GM12892 (cell line): Measurements from ENCODE around the gene VGLL1.
A peak's percentile ranks its signal among the peaks of the same experiment; 100 is the strongest.

Experiments used
- DNase-seq: peaks from one replicate; pipeline ENCODE4 v3.0.0; 2011; ENCODE audit not compliant: insufficient read length
- FAIRE-seq: peaks from 2 replicates; lab custom pipeline; 2011; peaks lifted over from hg19 to GRCh38; lab: Jason Lieb, UNC
- POLR2A ChIP-seq: IDR thresholded peaks from 2 replicates; pipeline ENCODE4 v1.6.1; 2011; ENCODE audit warnings: low read depth, low read length, control low read depth
- POLR2AphosphoS5 ChIP-seq: IDR thresholded peaks from 2 replicates; pipeline ENCODE4 v1.6.1; 2011; ENCODE audit warnings: low read depth, low read length, control low read depth
- TAF1 ChIP-seq: IDR thresholded peaks from 2 replicates; pipeline ENCODE4 v1.6.1; 2011; ENCODE audit warnings: low read depth, mild to moderate bottlenecking, control low read depth, low read length, borderline replicate concordance

Gene VGLL1

DNA sequence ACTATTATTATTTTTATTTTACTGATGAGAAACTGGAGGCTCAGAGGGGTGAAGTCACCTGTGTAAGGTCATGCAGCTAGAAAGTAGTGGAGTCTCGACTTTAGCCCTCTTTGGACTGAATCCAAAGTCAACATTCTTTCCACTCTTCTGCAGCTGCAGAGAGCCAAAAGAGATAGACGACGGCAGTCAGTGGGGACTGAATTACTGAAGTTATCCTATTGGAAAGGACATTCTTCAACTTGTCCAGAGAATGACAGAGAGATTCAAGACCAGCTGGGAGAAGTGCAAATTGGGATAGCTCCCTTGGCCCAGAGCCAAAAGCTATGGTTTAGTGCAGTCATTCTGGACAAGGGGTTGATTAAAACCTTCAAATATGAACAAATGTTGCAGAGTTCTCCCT, 42.5 kb downstream of the VGLL1 start:
- FAIRE-seq (no peak), DNase-seq (no peak)
- TF ChIP-seq TAF1 (no peak), POLR2AphosphoS5 (no peak), POLR2A (no peak)

DNA sequence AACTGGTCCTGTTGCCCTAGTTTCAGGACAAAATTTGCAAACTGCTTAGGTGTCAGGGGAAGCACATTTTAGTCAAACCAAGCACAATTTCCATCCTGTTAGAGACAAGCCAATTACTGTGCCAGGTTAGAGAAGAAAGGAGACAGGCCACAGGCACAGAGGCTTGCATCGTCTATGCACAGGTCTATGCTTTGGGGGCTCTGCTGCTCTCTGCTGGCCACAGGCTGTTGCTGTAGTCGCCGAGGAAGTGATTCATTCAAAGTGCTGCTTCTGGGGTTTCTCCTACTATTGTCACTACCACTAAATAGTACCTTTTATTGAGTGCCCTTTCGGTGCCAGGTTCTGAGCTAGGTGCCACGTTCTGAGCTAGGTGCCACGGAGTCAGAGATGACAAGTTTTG, 45.5 kb downstream of the VGLL1 start:
- TF ChIP-seq TAF1 (no peak), POLR2A (no peak), POLR2AphosphoS5 (no peak)
- peak; percentile 84 for FAIRE-seq
- no peak for DNase-seq

DNA sequence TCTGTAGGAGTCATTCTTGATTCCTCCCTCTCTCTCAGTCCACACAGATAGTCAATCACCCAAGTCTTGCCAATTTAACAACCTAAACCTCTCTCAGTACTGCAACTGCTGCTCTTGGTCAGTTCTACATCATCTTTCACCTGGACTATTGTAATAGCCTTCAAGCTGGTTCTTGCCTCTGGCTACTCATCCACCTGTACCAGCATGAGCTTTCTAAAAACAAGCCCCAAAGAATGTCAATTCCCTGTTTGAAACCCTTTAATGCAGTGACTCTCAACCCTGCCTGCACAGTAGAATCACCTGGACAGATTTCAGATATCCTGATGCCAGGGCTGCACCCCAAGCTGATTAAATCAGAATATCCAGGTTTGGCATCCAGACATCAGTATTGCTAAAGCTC, 48.3 kb downstream of the VGLL1 start:
- DNase-seq (no peak), FAIRE-seq (no peak)
- TF ChIP-seq TAF1: no peak
- TF ChIP-seq POLR2AphosphoS5: no peak
- no peak for TF ChIP-seq POLR2A

DNA sequence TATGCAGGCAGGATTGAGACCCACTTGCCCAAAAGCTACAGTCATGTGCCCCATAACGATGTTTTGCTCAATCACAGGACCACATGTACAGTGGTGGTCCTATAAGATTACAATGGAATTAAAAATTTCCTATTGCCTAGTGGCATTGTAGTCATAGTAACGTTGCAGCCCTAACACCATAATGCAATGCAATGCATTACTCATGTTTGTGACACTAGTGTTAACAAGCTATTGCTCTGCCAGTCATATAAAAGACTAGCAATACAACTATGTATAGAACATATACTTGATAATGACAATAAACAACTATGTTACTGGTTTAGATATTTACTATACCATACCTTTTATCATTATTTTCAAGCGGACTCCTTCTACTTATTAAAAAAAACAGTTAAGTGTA, 50.6 kb downstream of the VGLL1 start:
- FAIRE-seq (peak; percentile 42), DNase-seq (no peak)
- no peak for TF ChIP-seq POLR2AphosphoS5
- TF ChIP-seq POLR2A: no peak
- TF ChIP-seq TAF1: no peak

DNA sequence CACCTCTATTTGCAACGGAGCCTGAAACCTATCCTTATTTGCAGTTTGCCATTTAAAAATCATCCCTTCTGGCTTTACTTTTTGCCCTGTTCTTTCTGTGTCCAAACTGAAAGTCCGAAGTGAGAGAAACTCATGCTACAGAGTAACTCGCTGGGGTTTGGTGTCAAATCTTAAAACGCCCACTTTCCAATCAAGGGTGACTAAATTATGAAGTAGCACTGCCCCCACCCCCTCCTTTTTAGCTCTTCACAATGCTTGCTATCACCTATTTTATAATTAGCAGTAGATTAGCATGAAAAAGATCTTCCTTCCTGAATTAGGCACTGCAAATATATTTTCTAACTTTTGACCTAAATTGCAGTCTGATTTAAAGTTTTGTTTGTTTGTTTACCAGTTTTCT, 52.5 kb downstream of the VGLL1 start:
- DNase-seq (no peak), FAIRE-seq (peak; percentile 68)
- TF ChIP-seq POLR2AphosphoS5 (no peak), POLR2A (no peak), TAF1 (no peak)

DNA sequence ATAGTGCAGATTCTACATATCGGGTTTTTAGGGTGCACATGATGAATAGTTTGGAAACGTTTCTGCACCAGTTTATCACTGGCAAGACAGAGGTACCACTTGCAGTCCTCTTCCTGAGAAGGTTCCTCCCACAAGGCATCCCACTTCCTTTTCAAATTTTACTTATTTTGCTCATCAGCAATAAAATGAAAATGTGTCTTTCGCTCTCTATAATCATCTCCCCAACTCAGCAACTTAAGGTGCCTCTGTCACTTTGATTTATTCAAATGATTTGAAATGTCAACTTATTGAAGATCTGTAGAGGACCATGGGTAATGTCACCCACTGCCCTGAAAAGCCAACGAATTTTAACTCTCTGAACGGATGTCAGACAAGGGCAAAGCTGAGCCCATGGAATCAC, 53.2 kb downstream of the VGLL1 start:
- TF ChIP-seq POLR2AphosphoS5 (no peak), TAF1 (no peak), POLR2A (no peak)
- DNase-seq: no peak
- FAIRE-seq: peak; percentile 9

DNA sequence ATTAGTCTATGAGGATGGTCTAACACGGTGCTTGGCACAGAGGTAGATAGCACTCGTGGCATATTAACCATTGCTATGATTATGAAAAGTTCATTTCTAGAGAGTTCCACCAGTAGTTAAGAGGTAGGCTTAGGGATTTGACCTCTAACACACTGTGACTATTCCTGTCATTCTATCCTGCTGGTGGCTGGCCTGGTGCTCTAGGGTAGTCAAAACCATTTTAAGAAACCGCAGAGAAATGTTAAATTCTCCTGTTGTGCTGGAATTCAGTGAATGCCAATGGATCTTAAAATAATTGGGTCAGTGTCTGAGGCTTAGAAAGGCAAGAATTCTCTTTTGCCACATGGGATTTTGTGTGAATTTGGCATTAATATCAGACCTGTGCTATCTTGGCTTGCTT, 53.9 kb downstream of the VGLL1 start:
- no peak for TF ChIP-seq POLR2A
- TF ChIP-seq TAF1: no peak
- TF ChIP-seq POLR2AphosphoS5: no peak
- DNase-seq: no peak
- FAIRE-seq: no peak

DNA sequence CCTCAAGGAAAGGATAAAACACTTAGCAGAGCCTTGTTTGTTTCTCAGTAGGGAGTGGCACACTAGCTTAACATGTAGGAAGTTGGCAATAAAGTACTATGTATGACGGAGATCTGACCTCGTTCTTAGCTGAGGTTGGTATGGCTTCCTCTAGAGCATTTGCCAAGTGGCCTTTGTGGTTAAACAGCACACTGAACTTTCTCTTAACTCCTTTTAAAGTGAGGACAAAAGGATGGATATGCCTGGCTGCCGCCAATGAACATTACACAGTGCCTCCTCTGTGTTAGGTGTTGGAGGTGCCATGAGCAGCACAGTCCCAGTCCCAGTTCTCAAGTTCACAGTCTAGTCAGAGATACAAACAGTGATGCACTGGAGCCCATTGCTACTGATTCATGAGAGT, 54.4 kb downstream of the VGLL1 start:
- FAIRE-seq: no peak
- no peak for TF ChIP-seq POLR2AphosphoS5
- no peak for TF ChIP-seq POLR2A
- no peak for TF ChIP-seq TAF1
- DNase-seq: no peak

DNA sequence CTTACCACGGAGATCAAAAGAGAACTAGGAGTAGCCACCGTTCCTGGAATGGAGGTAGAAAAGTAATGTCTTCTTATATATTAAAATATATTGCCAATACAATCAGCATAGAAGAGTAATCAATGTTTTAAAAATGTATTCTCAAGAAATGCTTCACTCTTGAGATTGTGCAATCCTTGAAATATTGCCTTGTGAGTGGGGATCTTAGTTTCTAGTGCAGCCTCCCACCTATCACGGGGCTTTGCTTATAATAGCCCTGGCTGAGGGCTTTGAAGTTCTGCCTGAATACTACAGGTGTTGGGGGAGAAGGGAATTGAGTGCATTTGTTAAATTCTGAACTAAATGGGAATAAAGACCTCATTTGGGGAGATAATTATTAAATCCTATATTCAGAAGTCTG, 55.5 kb downstream of the VGLL1 start:
- peak; percentile 54 for FAIRE-seq
- no peak for TF ChIP-seq POLR2A
- no peak for TF ChIP-seq POLR2AphosphoS5
- no peak for TF ChIP-seq TAF1
- DNase-seq: no peak

DNA sequence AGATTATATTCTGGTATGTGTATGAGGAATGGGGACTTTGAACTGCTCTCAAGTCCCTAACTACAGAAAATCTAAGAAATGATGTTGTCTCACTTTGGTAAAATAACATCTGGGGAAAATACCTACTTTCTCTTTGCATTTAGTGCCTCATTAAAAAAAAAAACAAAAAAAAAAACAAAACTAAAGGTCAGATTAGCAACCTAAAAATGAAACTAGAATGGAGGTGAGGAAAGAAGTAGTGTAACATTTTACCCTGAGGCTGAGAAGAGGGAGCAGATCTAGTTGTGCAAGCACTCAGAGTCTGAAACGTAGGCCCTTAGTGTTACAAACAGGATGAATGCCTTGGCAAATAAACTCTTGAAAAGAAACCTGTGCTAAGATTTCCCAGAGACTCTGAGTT, 56.0 kb downstream of the VGLL1 start:
- TF ChIP-seq TAF1 (no peak), POLR2A (no peak), POLR2AphosphoS5 (no peak)
- FAIRE-seq (no peak), DNase-seq (no peak)

DNA sequence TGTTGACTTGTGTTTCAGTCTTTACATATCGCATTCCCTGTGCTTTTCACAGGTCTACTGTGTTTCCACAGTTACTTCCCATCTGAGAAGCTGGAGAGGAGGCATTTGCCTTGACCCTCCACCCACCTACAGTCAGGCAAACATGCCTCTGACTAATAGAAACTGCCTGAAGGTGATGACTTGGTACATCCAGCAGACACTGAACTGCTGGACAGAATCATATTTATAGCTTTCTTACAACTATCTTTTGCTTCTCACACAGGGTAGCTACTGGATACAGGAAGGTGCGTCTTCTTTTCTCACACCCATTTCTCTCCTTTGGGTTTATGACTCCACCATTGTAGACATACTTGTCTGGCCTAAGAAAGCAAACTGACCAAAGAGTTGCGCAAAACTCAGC, 58.0 kb downstream of the VGLL1 start:
- TF ChIP-seq TAF1 (no peak), POLR2A (no peak), POLR2AphosphoS5 (no peak)
- FAIRE-seq (no peak), DNase-seq (no peak)

DNA sequence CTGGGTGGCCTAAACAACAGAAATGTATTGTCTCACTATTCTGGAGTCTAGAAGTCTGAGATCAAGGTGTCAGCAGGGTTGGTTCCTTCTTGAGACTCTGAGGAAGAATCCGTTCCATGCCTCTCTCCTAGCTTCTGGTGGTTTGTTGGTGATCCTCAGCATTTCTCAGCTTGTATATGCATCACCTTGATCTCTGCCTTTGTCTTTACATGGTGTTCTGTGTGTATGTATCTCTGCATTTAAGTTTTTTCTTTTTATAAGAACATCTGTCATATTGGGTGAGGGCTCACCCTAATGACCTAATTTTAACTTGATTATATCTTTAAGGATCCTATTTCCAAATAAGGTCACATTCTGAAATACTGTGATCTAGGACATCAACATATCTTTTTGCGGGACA, 65.3 kb downstream of the VGLL1 start:
- DNase-seq (no peak), FAIRE-seq (no peak)
- TF ChIP-seq POLR2AphosphoS5 (no peak), POLR2A (no peak)

DNA sequence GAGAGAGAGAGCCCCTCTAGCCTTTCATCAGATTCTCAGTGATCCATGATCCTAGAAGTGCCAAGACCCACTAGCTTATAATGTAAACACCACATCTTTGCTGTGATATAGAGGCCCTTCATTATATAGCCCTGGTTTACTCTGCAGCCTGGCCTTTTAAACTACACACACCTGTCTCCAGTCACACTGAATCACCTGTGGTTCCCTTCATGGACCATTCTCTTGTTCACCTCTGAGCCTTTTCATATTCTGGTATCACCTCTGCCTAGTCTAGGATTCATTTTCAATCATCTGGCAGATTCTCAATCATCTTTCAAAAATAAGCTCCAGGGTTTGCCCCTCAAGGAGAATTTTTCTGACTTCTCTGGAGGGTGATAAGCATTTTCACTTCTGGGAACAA, 65.9 kb downstream of the VGLL1 start:
- DNase-seq: no peak
- TF ChIP-seq POLR2AphosphoS5 (no peak), TAF1 (no peak), POLR2A (no peak)
- no peak for FAIRE-seq

DNA sequence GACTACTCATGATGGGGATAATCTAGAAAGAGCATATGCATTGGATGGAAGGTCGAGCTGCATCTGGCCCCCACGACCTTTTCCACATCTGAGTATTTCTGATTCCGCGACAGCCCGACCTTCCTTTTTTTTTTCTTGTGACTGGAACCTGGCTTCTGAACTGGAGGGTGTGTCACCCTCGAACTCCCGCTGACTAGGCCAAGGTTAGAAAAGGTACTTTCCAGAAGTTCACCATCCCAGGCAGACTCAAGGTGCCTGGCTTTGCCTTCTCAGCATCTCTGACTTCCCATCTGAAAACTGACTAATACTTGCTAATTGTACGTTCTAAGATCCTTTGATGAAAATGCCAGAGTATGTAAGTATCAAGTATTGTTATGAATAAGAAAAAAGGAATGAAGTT, 66.6 kb downstream of the VGLL1 start:
- TF ChIP-seq POLR2A (no peak), TAF1 (no peak), POLR2AphosphoS5 (no peak)
- FAIRE-seq (no peak), DNase-seq (no peak)
